GM12874 (cell line): ENCODE data around the gene NMT1.

Experiments
- TF ChIP-seq, protein P1 (sequence below): IDR thresholded peaks from 2 replicates; pipeline ENCODE4 v1.5.1; 2011; ENCODE audit warnings: low read depth, mild to moderate bottlenecking, control low read depth, low read length, moderate library complexity; ENCODE audit not compliant: insufficient read depth

NMT1 gene

DNA sequence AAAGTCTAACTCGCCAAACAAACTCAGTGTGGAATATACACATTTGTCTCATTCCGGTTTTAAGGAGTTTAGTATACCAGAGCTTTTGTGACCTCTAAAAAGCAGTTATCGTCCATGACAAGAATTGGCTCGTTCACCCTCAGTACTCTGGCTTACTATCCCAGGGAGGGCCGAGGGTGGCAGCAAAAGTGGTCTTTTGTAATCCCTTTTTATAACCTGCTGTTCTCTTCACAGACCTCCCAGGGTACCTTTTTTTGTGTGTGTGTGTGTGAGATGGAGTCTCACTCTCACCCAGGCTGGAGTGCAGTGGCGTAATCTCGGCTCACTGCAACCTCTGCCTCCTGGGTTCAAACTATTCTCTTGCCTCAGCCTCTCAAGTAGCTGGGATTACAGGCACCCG is 8.9 kb downstream of the NMT1 start:
- TF ChIP-seq, protein P1, sequence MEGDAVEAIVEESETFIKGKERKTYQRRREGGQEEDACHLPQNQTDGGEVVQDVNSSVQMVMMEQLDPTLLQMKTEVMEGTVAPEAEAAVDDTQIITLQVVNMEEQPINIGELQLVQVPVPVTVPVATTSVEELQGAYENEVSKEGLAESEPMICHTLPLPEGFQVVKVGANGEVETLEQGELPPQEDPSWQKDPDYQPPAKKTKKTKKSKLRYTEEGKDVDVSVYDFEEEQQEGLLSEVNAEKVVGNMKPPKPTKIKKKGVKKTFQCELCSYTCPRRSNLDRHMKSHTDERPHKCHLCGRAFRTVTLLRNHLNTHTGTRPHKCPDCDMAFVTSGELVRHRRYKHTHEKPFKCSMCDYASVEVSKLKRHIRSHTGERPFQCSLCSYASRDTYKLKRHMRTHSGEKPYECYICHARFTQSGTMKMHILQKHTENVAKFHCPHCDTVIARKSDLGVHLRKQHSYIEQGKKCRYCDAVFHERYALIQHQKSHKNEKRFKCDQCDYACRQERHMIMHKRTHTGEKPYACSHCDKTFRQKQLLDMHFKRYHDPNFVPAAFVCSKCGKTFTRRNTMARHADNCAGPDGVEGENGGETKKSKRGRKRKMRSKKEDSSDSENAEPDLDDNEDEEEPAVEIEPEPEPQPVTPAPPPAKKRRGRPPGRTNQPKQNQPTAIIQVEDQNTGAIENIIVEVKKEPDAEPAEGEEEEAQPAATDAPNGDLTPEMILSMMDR: no peak

DNA sequence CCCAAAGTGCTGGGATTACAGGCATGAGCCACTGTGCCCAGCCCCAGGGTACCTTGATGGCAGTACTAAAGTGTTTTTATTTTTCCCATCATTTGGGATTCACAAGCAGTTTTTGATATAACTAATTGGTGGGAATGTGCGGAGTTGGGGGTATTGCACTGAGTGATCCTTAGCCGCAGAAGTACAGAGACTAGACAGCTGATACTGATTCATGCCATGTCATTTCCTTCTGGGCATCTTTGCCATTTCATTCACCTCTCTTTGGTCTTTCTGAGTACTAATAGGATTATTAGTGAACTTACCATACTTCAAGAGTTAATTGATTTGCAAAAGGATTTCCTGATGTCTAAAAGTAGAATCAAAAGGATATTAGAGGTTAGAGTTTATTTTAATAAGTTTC is 9.7 kb downstream of the NMT1 start:
- TF ChIP-seq, protein P1: no peak

DNA sequence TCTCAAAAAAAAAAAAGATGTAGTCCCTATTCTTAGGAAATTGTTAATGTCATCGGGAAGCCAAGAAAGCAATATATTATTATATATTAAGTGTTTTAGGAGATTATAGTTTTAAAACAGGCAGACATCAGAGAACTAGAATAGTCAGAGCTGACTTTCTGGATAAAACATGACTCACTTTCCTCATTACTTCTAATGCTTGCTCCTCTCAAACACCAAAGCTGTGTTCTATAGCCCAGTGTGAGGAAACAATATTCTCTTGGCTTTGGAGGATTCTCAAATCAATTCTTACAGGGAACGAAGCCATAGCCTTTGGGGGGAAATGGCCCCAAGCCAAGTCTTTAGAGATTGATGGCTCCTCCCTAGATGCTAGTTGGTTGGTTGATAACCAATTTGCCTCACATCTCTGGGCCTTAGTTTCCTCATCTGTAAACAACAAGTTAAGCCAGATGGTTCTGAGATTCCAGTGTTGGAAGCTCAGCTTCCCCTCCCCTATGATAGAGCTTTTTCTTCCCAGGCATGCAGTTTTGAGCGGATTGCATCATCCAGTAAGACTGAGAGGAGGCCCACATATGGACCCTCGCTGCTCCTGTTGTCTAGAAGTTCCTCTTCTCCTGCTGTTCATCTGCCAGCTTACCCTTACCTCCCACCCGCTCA is 12.4 kb downstream of the NMT1 start:
- TF ChIP-seq, protein P1: no peak

DNA sequence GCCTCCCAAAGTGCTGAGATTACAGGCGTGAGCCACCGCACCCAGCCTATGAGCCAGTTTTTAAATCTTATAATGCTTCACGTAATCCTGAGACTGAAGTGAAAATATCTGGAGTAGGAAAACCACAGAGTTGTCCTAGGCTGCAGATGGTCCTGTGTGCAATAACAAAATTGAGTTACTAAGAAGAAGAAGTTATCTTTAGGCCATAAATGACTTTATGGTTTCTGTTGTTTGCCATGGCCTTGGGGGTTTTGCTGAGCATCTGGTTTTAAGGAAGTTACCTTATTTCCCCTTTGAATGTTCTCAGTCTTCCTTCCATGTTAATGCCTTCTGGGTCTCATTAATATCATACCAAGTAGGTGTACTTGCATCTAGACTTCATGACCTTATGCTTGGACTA is 16.5 kb downstream of the NMT1 start:
- TF ChIP-seq, protein P1: no peak

DNA sequence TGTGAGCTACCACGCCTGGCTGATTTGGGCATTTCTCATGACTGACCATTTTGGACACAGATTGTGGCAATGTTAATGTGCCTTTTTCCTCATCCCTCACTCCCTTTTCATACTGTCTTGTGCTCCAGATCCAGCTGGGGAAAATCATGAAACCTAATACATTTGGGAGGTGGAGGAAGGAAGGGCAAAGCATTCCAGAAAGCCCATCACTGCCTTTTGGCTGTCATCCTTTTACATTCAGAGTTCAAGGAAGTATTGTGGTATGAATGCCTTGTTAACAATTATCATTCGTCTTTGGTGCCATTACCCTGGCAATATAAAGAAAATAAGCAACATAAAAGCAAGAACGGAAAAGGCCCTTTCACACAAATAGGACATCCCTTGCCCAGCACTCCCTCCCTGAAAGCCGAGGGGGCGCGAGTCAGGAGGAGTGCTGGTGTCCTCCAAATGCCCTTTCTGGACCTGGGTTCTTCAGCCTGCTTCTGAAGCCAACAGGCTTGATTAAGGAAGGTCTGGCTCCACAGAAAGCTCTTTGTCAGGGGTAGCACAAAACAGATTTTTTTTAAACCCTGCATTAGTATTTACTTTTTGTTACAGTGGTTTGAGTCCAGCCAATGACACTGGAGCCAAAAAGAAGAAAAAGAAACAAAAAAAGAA is 20.1 kb downstream of the NMT1 start:
- TF ChIP-seq, protein P1: no peak

DNA sequence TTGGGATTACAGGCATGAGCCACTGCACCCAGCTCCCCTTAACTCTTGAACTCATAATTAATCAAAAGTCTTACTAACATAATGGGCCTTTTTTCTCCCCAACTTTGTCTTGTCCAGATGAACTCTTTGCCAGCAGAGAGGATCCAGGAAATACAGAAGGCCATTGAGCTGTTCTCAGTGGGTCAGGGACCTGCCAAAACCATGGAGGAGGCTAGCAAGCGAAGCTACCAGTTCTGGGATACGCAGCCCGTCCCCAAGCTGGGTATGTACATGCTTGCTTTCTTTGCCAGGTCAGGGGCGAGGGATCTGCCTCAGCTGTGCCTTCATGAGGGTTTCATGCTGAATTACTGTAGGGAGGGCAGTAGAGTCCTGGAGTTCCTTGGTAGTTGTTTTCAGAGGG is 25.3 kb downstream of the NMT1 start:
- TF ChIP-seq, protein P1: no peak

DNA sequence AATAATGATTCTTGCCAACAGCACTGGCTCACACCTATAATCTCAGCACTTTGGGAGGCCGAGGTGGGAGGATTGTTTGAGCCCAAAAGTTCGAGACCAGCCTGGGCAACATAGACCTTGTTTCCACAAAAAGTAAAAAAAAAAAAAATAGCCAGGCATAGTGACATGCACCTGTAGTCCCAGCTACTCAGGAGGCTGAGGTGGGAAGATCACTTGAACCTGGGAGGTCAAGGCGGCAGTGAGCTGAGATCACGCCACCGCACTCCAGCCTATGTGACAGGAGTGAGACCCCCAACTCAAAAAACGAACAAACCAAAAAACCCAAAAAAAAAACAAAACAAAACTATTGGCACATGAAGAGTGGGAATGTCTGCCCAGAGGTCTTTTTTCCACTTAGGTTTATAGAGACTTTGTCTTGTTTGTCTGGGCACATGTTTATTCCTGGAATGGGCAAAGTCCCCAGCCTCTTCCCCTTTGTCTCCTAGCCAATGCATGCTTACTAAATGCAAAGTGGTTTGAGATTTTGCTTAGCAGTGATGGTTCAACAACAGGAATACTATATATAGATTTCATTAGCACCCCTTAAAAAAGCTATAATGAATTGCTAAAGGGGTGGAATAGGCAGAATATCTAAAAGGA is 25.9 kb downstream of the NMT1 start:
- TF ChIP-seq, protein P1: no peak
